GM19023 (cell line): ENCODE data around the gene MYH2.

Experiments used
- ATAC-seq: cut with Tn5 transposase; IDR thresholded peaks from one replicate; pipeline ENCODE4 v1.9.1; 2021; ENCODE audit warnings: mild to moderate bottlenecking, moderate library complexity; ENCODE audit not compliant: unreplicated experiment

Gene MYH2

DNA sequence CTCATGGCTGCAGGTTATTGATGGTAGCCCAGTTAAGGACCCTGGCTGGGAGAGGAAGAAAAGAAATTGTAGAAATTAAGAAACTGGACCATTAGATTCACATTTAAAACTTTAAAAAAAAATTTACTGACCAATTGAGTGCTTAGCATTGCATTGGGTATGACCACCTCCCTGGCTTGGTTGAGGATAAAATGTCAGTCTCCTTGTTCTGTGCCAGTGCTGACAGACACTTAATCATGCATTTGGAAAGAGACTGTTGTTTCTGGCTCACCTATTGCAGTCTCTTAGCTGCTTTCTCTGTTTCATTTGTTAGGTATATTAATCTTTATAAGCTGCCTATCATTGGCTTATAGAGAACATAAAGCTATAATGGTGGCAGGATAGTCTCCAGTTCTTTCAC is 32.8 kb downstream of the MYH2 start:
- no peak for ATAC-seq

DNA sequence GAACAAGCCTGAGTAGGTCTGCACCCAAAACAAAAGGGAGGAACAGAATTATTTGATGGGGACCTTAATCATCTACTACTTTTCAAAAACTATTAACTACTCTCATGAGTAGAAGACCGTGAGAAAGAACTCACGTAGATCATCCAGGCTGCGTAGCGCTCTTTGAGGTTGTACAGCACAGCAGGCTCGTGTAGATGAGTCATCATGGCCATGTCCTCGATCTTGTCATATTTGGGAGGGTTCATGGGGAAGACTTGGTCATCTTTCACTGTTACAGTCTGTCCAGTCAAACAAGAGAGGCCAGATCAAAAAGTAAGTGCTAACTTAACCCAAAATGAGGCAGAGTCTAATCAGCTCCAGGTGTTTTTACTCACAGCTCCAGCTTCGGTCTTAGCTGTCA is 33.4 kb downstream of the MYH2 start:
- no peak for ATAC-seq

DNA sequence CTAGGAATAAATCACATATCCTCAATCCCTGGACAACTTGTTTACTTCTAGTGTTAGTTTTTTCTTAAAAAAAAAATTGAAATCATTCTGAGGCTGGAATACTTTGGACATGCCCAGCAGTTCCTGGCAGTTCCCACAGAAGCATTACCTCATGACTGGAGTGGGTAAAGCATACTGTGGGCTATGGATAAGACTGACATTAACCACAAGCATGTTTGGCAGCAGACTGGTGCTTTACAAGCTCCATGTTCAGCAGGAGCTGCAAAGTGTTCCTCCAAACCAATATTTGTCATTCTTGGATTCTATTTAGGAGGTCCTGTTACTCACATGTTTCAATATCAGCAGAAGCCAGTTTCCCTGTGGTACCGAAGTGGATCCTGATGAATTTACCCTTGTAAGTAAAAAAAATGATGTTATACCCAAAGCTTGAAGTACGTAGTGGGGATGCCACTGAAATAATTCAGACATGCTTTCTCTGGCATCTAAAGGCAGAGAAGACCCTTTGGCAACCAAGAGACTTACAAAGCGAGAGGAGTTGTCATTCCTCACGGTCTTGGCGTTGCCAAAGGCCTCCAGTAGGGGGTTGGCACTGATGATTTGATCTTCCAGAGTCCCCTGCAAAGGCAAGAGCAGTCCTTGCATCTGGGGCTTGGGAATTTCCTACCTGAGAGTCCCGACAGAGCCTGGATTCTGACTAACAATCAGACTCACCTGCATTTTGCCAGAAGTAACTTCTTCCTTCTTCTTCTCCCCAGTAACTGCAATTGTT is 36.0 kb downstream of the MYH2 start:
- ATAC-seq, result no peak

DNA sequence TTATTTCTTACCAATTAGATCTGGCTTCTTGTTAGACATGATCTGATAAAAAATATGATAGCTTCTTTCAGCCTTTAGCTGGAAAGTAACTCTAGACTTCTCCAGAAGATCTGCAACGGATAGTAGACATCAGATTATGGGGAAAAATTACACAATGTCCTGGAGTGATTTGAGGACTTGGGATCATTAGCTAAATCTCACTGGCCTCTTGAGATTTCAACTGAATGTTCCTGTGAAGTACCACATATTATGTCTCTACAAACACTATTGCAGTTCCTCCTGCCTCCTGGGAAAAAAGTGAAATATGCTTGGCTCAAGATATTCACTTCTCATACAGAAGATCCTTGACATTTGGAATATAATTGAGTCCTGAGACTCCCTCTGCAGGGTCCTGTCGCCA is 36.6 kb downstream of the MYH2 start:
- ATAC-seq, result no peak

GRCh38 chr17:10499950-10500349 is 49.5 kb downstream of the MYH2 start:
- ATAC-seq, result no peak

GRCh38 chr17:10492004-10492403 is 57.5 kb downstream of the MYH2 start:
- no peak for ATAC-seq

DNA sequence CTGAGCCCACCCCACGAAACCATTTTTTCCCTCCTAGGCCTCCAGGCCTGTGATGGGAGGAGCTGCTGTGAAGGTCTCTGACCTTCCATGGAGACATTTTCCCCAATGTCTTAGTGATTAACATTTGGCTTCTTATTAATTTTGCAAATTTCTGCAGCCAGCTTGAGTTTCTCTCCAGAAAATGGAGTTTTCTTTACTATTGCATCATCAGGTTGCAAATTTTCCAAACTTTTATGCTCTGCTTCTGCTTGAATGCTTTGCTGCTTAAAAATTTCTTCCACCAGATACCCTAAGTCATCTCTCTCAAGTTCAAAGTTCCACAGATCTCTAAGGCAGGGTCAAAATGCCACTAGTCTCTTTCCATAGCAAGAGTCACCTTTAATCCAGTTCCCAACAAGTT is 67.2 kb downstream of the MYH2 start:
- no peak for ATAC-seq

- ATAC-seq, result no peak
Observed at GRCh38 chr17:10477701-10478100, 71.8 kb downstream of the MYH2 start.

GRCh38 chr17:10474536-10474935 is 74.9 kb downstream of the MYH2 start:
- no peak for ATAC-seq

- ATAC-seq, result no peak
Observed at GRCh38 chr17:10471858-10472257, 77.6 kb downstream of the MYH2 start.
